NCI-H345 treated with DMSO at 0.1 percent for 48 hours (cell line): ENCODE results near the gene ATXN7L1.
"Not testable (repeated sequence)": the region's sequence is repeated elsewhere in the genome, so short reads cannot be mapped to it uniquely, and the experiment has no call there.

Experiments used
- DNase-seq: peaks from one replicate; lab custom pipeline; 2025; ENCODE audit not compliant: unreplicated experiment; lab: John Stamatoyannopoulos, UW

The ATXN7L1 gene

DNA sequence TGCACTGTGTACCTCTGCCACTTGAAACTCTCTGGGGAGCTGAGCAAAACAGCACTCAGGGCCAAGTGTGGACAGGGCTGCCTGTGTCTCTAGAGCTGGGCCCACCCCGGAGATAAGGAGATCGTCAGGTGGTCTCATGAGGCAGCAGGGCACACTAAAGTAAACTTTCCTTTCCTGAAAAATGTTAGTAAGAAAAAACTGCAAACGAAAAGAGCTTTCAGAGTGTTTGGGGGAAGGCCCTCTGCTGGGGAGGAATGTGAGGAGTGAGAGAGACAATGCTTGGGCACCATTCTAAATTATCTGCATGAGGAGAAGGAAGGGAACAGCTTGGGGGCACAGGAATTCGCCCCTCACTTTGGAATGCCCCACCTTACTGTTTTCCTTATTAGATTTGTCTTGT, 127.7 kb downstream of the ATXN7L1 start:
- no peak for DNase-seq

DNA sequence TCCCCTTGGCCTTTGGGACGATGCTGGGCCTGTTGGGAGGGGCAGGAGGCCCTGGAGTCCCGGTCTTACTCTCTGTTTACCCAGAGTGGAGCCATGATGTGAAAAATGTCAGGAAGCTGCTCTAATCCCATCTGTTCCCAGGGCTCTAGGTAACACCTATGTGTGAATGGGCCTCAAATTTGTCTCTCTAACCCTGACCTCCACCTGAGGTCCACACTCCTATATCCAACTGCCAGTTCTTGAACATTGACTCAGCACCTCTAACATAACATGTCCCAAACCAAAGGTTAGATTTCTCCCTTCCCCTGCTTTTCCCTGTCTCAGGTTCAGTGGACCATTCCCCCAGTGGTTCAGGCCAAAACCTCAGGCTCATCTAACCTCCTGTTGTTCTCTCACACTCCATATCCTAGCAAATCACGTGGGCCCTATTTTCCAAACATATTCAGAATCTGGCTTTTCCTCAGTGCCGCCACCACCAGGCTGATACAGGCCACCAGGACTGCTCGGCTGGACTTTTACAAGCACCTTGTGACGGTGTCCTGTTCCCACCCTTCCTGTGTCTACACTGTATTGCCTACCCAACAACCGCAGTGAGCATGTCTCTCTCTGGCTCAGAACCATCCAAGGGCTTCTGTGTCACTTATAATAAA, 130.6 kb downstream of the ATXN7L1 start:
- no peak for DNase-seq

DNA sequence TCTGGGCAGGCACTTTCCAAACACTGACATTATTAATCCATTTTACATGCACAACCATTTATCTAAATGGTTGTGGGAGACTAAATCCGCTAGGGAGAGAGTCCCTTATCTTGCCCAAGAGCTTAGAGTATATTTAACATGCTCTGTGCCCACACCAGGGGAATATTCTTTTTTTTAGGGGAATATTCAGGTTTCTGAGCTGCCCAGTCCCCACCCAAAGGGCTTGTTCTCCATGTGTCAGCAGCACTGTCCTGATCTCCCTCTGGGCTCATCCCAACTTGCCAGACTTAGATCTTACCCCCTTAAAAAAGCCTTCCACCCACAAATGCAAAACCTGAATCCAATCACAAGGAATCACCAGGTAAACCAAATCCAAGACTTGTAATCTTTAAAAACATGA, 132.1 kb downstream of the ATXN7L1 start:
- DNase-seq = no peak

DNA sequence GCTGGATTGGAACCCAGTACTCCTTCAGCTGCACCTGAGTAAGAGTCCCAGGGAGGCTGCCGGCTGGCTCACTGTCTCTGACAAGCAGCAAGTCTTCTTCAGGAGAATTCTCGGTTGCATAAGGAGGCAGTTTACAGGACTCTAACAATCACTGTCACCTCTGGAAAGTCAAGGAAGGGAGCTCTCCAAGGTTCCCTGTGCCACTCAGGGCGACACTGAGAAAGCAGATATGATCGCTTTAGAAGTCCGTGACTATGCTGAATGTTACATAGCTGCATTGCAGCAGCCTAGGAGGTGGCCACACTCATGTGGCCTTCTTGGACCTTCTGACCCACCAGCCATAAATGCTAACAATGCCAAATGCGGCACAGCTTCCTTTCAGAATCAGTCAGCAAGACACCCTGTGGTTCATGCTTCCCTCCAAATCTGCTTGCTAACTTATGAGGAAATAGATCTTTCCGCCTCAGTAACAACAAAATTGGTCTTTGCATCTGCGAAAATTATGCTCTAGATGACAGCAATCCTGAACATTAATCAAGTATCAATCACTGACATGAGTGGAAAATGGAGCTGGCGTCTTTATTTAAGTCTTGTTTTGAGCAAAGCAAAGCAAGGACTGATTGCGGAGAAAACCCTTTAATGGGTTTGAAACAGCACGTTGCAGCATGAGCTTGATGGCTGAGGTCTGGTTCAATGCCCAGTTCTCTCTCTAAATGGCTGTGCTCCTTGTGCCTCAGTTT, 132.9 kb downstream of the ATXN7L1 start:
- no peak for DNase-seq

DNA sequence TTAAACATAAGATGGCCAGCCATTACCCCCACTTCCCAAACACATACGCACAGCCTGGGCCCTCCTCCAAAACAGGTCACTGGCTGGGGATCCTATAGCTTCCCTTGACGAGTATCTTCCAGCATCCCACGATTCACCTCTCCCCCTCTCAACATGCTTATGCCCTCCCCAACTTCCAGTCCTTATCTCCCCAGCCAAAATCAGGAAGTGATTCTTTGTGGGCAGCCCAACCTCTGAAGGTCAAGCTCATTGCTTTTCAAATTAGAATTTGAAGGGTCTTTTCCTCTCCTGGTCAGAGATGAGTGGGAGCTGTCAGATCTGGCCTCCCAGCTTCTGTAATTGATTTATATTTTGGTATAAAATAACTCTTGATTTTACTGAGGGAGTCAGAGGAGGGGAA, 133.6 kb downstream of the ATXN7L1 start:
- no peak for DNase-seq

DNA sequence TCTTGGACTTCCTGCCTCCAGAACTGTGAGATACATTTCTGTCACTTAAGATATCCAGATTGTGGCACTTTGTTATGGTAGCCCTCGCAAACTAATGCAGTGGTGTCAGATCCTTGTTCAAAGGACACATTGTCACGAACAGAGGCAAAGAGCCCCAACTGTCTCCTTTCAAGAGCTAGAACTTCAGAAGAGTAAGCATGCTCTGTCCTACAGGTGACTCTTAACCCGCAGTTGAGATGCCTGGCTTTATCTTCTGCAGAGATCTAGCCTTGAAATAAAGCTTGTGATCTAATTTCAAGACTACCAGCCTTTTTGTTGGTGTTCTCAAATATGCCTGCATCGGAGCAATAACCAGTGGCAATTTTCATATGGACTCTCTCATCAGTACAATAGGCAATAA, 134.4 kb downstream of the ATXN7L1 start:
- no peak for DNase-seq

DNA sequence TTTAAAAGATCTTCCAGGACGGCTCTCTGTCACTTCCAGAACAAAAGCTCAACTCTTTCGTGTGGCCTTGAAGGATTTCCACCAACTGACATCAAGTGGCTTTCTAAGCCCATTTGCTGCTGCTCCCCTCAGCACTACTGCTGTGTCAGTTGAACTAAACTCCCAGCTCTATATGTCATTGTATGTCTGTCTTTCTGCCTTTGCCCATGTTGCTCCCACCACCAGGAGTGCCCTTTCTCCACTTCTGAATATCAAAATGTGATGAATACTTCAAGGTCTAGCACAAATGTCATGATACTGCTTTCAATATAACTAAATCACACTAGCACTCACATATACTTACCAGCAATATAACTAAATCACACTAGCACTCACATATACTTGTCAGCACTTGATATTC, 138.3 kb downstream of the ATXN7L1 start:
- no peak for DNase-seq

DNA sequence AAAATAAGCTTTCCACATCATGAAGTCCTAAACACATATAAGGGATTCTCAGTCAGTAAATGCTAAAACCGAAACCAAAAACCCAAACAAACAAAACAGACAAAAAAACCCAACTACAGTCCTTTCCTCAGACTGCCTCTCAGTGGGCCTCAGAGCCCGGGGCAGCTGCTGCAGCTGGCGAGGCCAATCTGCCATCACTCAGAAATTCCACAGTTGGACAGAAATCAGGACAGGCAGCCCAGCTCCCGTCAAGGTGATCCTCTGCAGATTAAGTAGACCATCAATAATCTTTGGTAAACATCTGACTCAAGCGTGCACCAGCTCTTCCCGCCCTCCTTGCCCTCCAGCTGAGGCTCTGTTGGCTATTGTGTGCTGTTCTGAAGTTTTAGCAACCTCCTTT, 142.2 kb downstream of the ATXN7L1 start:
- no peak for DNase-seq

DNA sequence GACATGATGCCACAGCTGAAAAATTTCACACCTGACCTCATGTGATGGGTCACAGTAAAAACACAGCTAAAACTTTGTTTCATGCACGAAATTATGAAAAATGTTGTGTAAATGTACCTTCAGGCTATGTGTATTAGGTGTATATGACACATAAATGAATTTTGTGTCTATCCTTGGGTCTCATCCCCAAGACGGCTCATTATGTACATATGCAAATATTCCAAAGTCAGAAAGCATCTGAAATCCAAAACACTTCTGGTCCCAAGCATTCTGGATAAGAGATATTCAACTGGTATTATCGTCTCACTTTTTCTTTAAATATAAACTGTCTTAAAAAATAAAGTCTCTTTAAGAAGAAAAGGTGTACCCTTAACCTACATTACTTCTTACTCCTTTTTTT, 145.4 kb downstream of the ATXN7L1 start:
- no peak for DNase-seq

DNA sequence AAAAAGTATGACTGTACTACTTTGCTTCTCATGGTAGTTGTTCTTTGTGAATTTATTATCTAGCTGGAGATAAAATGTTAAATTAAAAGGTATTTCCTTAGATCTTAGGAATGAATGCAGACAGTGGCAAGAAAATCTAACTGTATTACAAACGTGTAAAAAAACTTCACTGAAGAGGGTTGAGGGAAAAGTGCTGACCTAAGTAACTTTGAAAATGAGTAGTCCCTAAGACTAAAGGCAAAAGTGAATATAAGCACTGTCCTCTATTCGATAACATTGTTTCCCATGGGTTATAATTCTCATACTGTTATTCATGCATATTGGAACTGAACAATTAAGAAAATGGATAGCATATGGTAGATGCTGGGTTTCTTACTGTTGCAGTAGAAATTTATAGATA, 148.4 kb downstream of the ATXN7L1 start:
- DNase-seq = no peak

DNA sequence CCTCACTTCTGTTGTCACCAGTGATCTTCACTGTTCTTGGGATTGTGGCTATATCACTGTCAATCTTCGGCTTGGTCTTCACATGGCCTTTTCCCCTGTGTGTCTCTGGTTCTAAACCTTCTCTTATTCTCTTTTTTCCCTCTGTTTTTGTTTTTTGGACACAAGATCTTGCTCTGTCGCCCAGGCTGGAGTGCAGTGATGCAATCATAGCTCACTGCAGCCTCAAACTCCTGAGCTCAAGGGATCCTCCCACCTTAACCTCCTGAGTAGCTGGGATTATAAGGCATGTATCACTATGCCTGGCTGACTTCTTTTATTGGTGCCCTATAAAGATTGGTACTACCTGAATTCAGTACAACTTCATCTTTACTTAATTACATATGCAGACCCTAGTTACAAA, 151.7 kb downstream of the ATXN7L1 start:
- DNase-seq = no peak

DNA sequence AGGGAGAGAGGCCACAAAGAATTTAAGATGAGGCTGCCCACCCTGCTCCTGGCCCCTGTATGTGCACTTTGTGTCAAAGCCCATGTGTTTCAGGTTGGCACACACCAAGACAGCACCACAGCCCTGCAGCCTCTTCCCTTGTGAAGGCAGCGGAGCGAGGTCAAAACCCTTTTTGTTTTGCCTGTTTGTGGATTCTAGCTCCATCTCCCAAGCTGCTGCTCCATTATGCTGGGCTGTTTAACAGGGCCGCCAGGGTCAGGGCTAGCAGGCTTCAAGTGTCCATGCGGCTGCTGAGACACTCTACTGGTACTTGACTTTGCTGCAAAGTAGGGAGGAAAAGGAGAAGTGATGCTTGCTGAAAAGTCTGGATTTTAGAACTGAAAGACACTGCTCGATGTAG, 152.8 kb downstream of the ATXN7L1 start:
- DNase-seq = no peak

DNA sequence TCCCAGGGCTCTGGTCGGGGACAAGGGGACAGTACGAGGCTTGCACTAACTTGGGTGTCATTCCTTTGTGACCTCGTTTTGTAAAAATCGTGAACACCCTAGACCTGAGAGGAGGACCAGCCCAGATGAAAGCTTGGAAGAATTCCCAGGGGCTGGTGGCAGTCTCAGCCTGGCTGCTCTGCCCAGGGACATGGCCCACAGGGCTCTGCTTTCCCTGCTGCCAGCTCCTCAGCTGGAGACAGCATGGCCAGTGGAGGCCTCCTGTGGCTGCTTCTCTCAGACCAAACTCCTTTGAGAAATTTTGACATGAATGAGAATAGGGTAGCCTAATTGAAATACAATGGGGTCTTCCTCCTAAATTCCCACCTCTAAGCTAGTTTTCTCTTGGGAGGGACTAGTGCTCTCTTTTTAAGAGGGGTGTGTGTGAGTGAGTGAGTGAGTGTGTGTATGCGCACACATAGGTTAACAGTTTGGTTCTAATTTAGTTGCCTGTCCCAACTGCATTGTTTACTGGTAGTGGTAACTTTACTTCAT, 154.8 kb downstream of the ATXN7L1 start:
- no peak for DNase-seq

DNA sequence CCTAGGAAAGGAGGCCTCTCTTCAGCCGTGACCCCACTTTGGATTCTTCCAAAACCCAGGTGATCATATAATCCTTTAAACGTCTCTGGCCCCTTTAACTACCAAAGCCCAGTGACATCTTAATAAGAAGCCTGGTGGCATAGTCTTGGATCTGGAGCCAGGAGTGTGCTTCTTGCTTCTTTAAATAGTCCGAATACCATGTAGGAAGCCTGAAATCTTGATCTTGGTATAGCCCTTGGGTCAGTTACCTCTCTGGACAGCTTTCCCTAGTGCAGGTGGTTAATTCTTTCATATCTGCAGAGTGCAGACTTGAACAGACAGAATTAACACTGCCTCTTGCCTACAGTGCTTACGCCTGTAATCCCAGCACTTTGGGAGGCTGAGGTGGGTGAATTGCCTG, 156.5 kb downstream of the ATXN7L1 start:
- no peak for DNase-seq

DNA sequence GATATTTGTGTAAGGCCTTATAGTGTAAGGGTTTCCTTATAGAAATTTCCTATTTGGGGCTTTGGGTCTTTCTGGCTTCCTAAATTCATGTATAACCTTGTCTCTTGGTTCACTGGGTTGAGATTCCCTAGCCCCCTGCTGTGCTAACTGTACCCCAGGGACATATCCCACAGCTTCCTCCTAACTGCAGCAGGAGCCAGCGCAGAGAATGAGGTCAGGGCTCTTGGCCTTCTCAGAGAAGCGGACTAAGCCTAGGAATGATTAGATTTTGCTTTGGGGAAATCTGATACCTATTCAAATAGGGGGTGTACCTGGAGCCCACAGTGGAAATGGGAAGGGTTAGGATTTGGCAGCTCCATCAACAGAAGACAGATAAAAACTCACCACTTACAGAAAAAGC, 157.0 kb downstream of the ATXN7L1 start:
- no peak for DNase-seq

DNA sequence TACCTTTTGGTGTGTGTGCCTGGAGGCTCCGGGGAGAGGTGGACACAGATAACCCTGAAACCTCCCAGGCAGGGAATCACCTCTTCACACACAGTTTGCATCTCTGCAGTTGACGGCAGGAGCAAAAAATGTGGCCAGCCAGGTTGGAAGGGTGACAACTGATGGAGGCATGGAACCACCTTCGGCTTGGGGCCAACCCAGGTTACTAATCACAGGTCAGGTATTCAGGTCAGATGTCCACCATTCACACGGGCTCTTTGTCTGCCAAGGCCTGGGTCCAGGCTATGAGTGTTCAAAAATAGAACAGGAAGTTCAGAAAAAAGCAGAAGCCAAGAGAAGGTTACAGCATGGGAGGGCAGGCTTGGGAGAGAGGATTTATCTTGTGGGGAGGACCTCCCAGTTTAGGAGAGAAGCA, 157.9 kb downstream of the ATXN7L1 start:
- DNase-seq = no peak

DNA sequence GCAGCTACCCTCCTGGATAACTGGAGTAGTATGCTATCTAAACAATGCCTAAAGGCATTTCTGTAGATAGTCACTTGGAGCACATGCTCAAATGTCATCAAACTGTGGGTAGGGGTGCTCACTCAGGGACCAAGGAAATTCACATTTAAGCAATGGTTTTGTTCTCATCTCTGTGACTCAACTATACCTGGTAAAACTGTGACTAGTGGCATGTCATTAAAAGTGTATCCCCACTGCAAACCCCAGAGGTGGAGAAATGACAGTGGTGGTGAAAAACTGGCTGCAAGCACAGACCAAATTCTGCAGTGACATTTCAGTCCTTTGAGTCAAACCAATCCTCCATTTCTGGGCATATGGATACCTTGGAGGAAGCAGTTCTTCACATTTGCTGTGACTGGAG, 160.9 kb downstream of the ATXN7L1 start:
- no peak for DNase-seq

DNA sequence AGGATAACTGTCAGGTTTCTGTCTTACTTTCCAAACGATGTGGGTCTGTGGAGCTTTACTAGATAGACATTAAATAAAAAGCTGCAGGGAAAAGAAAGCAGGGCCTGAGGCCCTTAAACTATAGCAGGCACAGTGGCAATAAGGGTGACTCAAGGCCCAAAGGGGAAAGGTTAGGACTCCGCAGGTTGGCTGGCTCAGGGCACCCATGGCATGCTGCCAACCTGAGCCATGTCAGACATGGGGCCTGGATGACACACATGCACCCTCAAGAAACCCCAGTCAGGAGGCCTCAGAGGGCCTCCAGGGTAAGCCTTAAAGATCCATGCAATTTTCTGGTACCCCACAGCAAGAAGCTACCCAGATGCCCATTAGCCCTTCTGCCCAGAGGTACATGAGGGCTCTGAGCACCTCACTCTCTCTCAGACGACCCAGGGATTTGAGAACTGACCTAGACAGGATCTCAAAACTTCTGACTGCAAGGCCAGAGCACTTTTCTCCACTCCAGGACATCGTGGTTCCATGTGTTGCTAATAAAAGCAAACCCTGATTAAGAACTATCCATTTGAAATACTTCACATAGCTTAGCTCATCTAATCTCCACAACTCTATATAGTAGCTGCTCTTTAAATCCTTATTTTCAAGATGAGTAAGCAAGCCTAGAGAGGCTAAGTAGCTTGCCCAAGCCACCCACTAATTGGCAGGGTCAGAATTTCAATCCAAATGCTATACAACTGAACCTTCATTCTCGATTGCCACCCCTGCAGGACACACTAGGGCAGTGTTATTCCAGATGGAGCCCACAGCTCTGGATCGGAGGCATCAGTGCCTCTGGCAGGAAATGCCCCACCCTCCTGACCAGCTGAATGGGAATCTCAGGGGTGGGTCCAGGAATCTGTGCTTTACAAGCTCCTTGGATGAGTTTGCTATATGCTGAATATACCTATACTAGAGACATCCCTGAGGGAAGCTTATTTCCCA, 162.6 kb downstream of the ATXN7L1 start:
- no peak for DNase-seq

DNA sequence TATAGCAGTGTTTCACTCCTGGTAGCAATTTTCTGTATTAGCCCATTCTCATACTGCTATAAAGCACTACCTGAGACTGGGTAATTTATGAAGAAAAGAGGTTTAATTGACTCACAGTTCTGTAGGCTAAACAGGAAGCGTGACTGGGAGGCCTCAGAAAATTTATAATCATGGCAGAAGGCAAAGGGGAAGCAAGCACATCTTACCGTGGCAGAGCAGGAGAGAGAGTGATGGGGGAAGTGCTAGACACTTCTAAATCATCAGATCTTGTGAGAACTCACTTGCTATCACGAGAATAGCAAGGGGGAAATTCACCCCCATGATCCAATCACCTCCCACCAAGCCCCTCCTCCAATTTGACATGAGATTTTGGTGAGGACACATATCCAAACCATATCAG, 163.5 kb downstream of the ATXN7L1 start:
- no peak for DNase-seq

DNA sequence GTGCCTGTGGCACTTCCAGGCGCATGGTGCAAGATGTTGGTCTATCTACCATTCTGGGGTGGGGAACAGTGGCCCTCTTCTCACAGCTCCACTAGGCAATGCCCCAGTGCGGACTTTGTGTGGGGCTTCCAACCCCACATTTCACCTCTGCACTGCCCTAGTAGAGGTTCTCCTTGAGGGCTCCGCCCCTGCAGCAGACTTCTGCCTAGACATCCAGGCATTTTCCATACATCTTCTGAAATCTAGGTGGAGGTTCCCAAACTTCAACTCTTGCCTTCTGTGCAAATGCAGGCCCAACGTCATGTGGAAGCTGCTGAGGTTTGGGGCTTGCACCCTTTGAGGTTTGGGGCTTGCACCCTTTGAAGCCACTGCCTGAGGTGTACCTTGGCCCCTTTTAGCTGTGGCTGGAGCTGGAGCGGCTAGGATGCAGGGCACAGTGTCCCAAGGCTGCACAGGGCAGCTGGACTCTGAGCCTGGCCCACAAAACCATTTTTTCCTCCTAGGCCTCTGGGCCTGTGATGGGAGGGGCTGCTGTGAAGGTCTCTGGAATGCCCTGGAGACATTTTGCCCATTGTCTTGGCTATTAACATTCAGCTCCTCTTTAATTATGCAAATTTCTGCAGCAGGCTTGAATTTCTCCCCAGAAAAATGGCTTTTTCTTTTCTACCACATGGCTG, 164.5 kb downstream of the ATXN7L1 start:
- DNase-seq = no peak

DNA sequence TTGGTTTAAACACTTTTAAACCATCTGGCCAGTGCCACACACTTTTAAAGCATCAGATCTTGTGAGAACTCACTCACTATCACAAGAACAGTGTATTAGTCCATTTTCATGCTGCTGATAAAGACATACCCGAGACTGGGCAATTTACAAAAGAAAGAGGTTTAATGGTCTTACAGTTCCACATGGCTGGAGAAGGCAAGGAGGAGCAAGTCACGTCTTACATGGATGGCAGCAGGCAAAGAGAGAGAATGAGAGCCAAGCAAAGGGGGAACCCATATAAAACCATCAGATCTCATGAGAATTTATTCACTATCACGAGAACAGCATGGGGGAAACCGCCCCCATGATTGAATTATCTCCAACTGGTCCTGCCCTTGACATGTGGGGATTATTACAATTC, 165.7 kb downstream of the ATXN7L1 start:
- DNase-seq = not testable (repeated sequence)
